ENCODE results near the gene MAN1A1.

DNA sequence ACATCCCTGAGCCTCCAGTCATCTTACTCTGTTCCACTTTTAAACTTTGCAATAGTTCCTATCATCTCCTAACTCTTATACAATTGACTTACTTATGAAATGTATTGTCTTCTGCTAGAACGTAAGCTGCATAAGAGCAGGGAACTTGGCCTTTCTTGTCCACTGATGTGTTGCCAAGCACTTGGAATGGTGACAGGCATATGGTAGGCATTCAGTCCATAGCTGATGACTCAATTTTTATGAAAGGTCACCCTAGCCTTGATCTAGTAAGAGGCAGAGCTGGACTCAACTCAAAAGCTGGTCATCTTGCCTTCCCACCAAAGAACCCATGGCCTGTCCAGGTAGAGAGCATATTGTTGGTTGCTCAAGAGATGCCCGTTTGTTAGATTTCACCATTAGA, 188.7 kb downstream of the MAN1A1 start:
- TF ChIP-seq CTCF (IDR thresholded peaks at IDR 0.05; ENCODE audit: poor library complexity) (no peak), EZH2 (IDR thresholded peaks at IDR 0.05; ENCODE audit: borderline replicate concordance) (no peak), EZH2phosphoT487 (IDR thresholded peaks at IDR 0.05; ENCODE audit: low read depth, severe bottlenecking, unreplicated experiment) (no peak)

Data from hepatocyte (in vitro differentiated cells).